ENCODE results near the gene RAI1.

The RAI1 gene

GRCh38 chr17:17675925-17676534, 5.2 kb upstream of the RAI1 start:
- no peak for TF ChIP-seq CTCF (IDR thresholded peaks at IDR 0.05)

- no peak for TF ChIP-seq CTCF (IDR thresholded peaks at IDR 0.05)
These were observed 4.5 kb upstream of the RAI1 start for GRCh38 chr17:17676752-17677151.

GRCh38 chr17:17677299-17678040, 3.8 kb upstream of the RAI1 start:
- TF ChIP-seq CTCF (IDR thresholded peaks at IDR 0.05) = no peak

- TF ChIP-seq CTCF (IDR thresholded peaks at IDR 0.05) = no peak
These were observed 2.0 kb upstream of the RAI1 start for GRCh38 chr17:17679243-17679642.

GRCh38 chr17:17679748-17680147, 1.5 kb upstream of the RAI1 start:
- no peak for TF ChIP-seq CTCF (IDR thresholded peaks at IDR 0.05)

GRCh38 chr17:17680477-17681186, 626 bp upstream of the RAI1 start:
- TF ChIP-seq CTCF (IDR thresholded peaks at IDR 0.05) = no peak

- no peak for TF ChIP-seq CTCF (IDR thresholded peaks at IDR 0.05)
These were observed 560 bp downstream of the RAI1 start for GRCh38 chr17:17681744-17682292.

Measured in LNCAP (cell line).